ENCODE data around the gene MYPN. TPM values are rescaled to one million over a fixed set of nuclear protein-coding genes. Genes with fewer than 3 reads are reported as not detected.
"Not testable (repeated sequence)": the region's sequence is repeated elsewhere in the genome, so short reads cannot be mapped to it uniquely, and the experiment has no call there.

The MYPN gene
- polyA plus RNA-seq, 3 donors = 0.03 to 0.25 (median 0.11) TPM

DNA sequence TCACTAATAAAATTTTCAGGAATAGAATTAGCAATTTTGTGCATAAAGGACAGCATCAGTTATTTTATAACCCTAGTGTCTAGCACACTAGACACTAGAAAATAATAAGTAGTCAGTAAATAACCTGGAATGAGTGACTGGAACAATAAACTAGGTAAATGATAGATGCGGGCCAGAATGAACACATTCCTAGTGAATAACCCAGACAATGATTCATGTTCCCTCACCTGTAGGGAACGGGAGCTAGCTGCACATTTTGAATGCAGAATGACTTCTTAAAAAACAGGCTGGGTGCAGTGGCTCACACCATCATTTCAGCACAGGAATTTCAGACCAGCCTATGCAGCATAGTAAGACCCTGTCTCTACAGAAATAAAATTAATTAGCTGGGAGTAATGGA is 125.8 kb downstream of the MYPN start:
- WGBS, 3 donors = 74 to 84% (median 81%) methylated on average over 2 of the region's 2 CpGs
- H3K27ac ChIP-seq (ENCODE audit: low read depth, low read length) = no peak overlapping the region

- H3K27ac ChIP-seq (ENCODE audit: low read depth, low read length) = no peak overlapping the region
These were observed 126.3 kb downstream of the MYPN start for GRCh38 chr10:68235581-68235980.

DNA sequence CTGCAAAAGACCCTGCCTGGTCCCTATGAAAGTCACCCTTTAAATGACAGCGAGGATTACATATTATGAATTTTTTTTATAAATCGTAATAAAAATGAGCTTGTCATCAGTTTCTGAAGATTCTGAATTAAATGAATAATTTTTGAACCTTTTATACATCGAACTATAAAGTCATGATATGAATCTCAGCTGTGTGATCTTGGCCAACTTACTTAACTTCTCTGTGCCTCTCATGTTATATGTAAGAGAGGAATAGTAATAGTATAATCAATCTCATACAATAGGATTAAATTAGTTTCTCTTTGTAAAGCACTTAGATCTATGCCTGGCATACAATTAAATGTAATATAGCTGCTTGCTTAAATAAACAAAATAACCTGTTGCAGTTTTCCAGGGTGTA is 127.9 kb downstream of the MYPN start:
- no peak overlapping the region for H3K27ac ChIP-seq (ENCODE audit: low read depth, low read length)
- WGBS, 3 donors = 90 to 93% (median 92%) methylated on average over 3 of the region's 3 CpGs

DNA sequence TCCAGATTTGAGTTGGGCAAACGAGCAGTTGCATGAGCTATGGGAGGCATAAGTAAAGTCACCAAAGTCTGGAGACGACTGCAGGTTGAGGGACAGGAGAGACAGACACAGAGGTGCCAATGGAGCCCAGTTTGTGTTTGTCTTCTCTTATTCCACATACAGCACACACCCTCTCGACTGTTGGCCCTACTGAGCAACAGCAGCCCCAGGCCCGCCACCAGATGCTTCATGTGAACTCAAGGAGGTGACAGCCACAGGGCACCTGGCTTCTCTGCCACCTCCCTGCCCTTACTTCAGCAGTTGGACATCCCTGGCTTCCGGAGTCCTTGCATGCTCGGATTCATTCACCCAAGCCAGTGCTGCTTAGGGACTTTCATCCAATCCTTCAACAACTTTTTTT is 129.1 kb downstream of the MYPN start:
- WGBS, 3 donors = 86 to 93% (median 91%) methylated on average over 6 of the region's 6 CpGs
- no peak overlapping the region for H3K27ac ChIP-seq (ENCODE audit: low read depth, low read length)

- no peak overlapping the region for H3K27ac ChIP-seq (ENCODE audit: low read depth, low read length)
- 95 to 96% (median 95%) methylated on average over 5 of the region's 5 CpGs for WGBS, 3 donors
These were observed 129.8 kb downstream of the MYPN start for GRCh38 chr10:68239069-68239468.

- no peak overlapping the region for H3K27ac ChIP-seq (ENCODE audit: low read depth, low read length)
- 61 to 75% (median 70%) methylated on average over 5 of the region's 5 CpGs for WGBS, 3 donors
These were observed 130.4 kb downstream of the MYPN start for GRCh38 chr10:68239596-68240150.

GRCh38 chr10:68242051-68242450 is 132.8 kb downstream of the MYPN start:
- no peak overlapping the region for H3K27ac ChIP-seq (ENCODE audit: low read depth, low read length)
- 67 to 94% (median 92%) methylated on average over 2 of the region's 2 CpGs for WGBS, 3 donors

DNA sequence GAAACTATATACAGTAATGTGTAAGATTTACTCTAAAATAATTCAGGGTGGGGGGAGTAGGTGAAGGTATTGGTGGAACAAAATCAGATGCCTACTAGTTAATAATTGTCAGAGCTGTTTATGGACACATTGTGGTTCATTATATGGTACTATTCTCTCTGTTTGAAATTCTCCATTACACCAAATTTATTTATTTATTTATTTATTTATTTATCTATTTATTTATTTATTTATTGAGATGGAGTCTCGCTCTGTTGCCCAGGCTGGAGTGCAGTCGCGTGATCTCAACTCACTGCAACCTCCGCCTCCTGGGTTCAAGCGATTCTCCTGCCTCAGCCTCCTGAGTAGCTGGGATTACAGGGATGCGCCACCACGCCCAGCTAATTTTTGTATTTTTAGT is 137.1 kb downstream of the MYPN start:
- 91 to 96% (median 95%) methylated on average over 7 of the region's 7 CpGs for WGBS, 3 donors
- not testable (repeated sequence) for H3K27ac ChIP-seq (ENCODE audit: low read depth, low read length)

DNA sequence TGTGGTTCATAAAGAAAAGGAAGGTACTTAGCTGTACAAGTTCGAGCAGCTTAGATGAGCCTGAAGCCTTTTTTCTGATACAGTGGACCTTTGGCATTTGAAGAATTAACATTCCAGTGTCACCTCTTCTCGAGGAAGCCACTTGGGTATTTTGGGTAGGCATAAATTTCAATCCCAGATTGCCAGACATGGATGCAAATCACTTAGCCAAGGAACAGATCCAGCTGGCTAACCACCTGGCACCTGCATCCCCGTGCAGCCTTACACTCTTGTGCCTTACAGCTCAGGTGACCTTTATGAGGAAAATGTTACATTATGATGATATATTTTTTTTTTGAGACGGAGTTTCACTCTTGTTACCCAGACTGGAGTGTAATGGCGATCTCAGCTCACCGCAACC is 138.6 kb downstream of the MYPN start:
- WGBS, 3 donors = 79 to 88% (median 86%) methylated on average over 6 of the region's 6 CpGs
- no peak overlapping the region for H3K27ac ChIP-seq (ENCODE audit: low read depth, low read length)

DNA sequence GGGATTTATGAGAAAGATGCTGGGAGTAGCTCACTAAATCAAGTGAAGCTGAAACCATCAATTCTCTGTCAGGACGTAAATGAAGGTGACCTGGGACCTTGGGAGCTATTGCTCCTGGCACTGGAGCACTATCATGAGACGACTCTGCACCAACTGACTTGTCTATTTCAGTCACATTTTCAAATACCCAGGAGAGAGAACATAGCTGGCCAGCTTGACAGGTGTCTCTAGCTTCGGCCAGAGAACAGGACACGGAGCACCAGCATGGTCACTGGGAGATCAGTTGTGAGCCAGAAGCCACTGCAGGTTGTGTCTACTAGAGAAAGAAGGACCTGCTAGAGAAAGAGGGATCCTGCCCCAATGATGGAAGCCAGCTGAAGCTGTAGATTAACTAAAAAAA is 140.0 kb downstream of the MYPN start:
- 87 to 93% (median 90%) methylated on average over 4 of the region's 4 CpGs for WGBS, 3 donors
- H3K27ac ChIP-seq (ENCODE audit: low read depth, low read length) = no peak overlapping the region

DNA sequence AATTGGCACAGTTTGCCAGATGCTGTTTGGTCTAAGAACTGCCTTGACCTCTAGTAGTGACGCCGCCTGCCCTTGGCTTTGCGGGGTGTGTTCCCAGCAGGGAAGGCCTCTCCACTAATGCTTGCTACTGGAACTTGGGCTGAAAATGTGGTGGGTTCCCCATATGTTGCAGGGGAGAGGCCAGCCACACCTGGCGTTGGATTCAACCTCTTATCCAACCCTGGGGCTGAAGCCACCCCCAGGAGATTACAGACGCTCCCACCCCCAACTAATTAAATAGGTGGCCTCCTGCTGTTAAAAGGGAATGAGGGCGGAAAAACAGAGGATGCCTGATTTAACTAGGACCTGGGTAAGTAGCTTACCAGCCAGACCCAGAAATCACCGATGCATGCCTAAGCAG is 141.9 kb downstream of the MYPN start:
- 80 to 88% (median 82%) methylated on average over 7 of the region's 7 CpGs for WGBS, 3 donors
- H3K27ac ChIP-seq (ENCODE audit: low read depth, low read length) = no peak overlapping the region

DNA sequence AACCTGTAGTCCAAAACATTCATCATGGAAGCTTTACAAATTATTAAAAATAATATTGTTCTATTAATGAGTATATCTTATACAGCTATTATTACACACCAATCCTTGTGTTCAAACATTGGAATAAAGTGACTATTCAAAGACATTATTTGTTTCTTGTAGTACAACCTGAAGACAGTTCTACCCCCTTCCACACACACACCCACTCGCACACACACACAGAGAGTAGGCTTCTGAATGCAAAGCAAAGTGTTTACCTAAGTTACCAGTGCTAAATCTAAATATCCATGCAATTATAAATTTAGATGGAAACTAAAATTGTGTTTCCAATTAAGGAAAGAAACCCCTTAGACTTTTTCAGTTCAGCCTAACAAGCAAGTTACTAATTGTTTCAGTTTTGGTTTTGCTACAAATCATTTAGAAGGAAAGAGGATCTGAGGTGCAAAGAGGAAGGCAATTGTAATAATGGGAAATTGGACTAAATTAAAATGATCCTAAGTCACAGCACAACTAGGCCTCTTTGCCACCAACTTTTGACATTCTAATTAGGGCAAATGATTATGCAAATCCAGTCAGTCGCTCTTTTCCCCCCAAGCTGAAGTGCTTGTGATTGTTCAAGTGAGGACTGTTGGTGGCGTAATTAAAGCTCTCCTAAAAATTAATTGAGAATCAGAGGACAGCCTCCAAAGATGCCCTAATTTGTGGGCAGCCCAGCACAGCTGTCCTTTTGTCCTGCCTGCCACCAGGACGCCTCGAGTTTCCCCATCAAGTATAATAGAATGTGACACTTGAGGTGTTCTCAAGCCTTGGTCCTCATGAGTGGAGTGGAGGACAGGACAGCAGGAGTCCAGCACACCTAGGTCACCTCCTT is 142.6 kb downstream of the MYPN start:
- WGBS, 3 donors = 81 to 91% (median 88%) methylated on average over 5 of the region's 5 CpGs
- H3K27ac ChIP-seq (ENCODE audit: low read depth, low read length) = no peak overlapping the region

- no peak overlapping the region for H3K27ac ChIP-seq (ENCODE audit: low read depth, low read length)
- WGBS, 3 donors = 41 to 52% (median 48%) methylated on average over 1 of the region's 1 CpG
These were observed 144.1 kb downstream of the MYPN start for GRCh38 chr10:68253346-68253745.

DNA sequence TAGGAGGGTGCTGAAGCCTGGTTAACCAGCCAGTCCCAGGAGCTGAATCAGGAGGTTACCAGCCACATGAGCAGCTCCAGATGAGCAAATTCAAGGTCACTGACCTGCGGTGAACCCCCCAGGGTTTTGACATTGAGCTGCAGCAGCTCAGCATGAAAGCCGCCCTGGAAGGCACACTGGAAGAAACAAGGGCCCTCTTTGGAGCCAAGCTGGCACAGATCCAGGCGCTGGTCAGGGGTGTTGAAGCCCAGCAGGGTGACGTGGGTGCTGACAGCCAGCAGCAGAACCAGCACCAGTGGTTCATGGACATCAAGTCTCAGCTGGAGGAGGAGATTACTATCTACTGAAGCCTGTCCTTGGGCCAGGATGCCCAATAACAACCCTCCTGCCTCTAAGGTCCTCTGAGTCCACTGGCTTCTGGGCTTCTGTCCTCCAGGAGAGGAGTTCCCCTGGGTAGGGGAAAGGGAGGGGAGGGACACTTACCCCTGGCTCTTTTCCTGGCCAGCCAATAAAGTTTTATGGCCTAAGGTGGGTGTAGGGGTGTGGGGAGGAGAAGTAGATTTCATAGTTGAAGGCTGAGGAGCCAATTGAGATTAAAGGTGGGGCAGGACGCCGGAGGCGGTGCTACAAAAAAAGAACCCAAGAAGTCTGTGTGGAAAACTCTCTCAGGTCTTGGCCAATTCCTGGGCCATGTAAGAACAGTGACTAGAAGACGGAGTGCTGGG is 152.0 kb downstream of the MYPN start:
- no peak overlapping the region for H3K27ac ChIP-seq (ENCODE audit: low read depth, low read length)
- WGBS, 3 donors = 75 to 90% (median 89%) methylated on average over 8 of the region's 8 CpGs

Other genes with a start within 250 kb of the MYPN start
- gene SIRT1, start 224.8 kb upstream of the MYPN start, polyA plus RNA-seq = 10 to 100 TPM in 2 of 3 donors, 1 to 10 TPM in 1; 7.7 to 22.7 (median 16.4) TPM
- gene HERC4, start 34.2 kb upstream of the MYPN start, polyA plus RNA-seq = 10 to 100 TPM in 2 of 3 donors, 1 to 10 TPM in 1; 8.7 to 15.1 (median 14.8) TPM
- under 1 TPM in 2 of 3 donors, not detected in 1; 0.04 to 0.32 TPM for gene ATOH7, start 122.6 kb downstream of the MYPN start, polyA plus RNA-seq
- 100 to 1,000 TPM in 2 of 3 donors, 10 to 100 TPM in 1; 57.8 to 175 (median 117) TPM for gene HNRNPH3, start 222.6 kb downstream of the MYPN start, polyA plus RNA-seq
- gene PBLD, start 223.4 kb downstream of the MYPN start, polyA plus RNA-seq = 10 to 100 TPM in 1 of 3 donors, 1 to 10 TPM in 2; 4.5 to 23.3 (median 8.3) TPM